GM08714 (cell line): ENCODE data around the gene KHNYN.

Source experiments
- H3K4me3 ChIP-seq: fragments of 200-500 bp; sonication (Bioruptor generic); 2 replicates; pipeline ENCODE4 v1.5.1; 2014; ENCODE audit warnings: mild to moderate bottlenecking, low read length, inconsistent platforms
- ZNF274 ChIP-seq: IDR thresholded peaks from 2 replicates; pipeline ENCODE4 v1.6.1; 2012; ENCODE audit warnings: mild to moderate bottlenecking, low read depth, low read length

Gene KHNYN

DNA sequence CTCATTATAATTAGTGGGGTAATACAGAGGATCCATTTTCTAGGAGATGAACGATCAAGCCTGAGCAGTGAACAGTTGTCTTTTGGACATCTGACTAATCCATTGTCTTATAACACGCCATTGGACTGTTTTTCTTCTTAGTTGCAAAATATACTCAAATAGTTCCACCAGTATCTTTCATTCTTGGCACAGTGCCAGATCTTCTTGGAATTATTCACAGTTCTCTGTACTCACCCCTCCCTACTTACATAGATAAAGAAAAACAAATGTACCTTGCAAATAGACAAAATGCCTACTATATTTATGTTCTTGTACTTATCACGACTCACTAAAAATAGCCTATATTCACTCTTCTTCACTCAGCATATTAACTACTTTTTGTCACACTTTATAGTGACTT, 4.0 kb upstream of the KHNYN start:
- no peak for TF ChIP-seq ZNF274

GRCh38 chr14:24426150-24426911, 3.4 kb upstream of the KHNYN start:
- TF ChIP-seq ZNF274 = no peak
- H3K4me3 ChIP-seq = no peak overlapping the region

More for the DNA sequence above, 4.0 kb upstream of the KHNYN start:
- H3K4me3 ChIP-seq = no peak overlapping the region

DNA sequence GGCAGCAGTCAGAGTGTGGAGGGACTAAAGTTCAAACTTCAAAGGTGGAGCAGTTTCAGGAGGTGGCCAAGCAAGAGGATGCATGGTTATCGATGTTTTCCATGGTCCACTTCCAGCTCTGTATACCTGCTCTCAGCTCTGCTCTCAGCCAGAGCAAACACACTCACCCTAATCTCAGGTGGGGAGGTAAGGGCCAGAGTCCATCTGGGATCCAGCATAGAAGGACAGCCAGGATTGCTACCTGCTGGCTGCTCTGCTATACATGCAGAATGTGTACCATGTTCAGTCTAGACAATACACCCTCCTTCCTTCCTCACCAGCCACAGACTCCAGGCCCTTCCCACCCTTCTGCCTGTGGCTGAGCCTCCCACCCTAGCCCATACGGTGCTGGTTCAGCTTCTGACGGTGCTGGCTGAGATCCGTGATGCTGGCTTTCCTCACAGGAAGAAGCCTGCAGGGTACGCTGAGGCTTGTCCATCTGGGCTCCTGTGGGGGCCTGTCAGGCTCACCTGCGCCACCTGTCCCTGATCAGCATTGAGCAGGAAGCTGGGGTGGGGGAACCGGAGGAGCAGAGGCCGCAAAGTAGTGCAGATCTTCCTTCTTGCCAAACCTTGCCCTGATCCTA, 2.7 kb upstream of the KHNYN start:
- no peak for TF ChIP-seq ZNF274
- no peak overlapping the region for H3K4me3 ChIP-seq

GRCh38 chr14:24427537-24428508, 1.9 kb upstream of the KHNYN start:
- no peak overlapping the region for H3K4me3 ChIP-seq
- TF ChIP-seq ZNF274 = no peak

GRCh38 chr14:24428628-24429394, 943 bp upstream of the KHNYN start:
- no peak for TF ChIP-seq ZNF274
- H3K4me3 ChIP-seq = peak overlapping the region; percentile 89; the same call in 1 of the 2 replicates

- no peak for TF ChIP-seq ZNF274
These were observed 458 bp downstream of the KHNYN start for GRCh38 chr14:24430143-24430681.

GRCh38 chr14:24430682-24431568, 1.2 kb downstream of the KHNYN start:
- H3K4me3 ChIP-seq = peak overlapping the region; percentile 89
- TF ChIP-seq ZNF274 = no peak

More at GRCh38 chr14:24430143-24430681, 458 bp downstream of the KHNYN start:
- peak overlapping the region; percentile 89 for H3K4me3 ChIP-seq

GRCh38 chr14:24431569-24432258, 2.0 kb downstream of the KHNYN start:
- H3K4me3 ChIP-seq = peak overlapping the region; percentile 89; the same call in 1 of the 2 replicates
- no peak for TF ChIP-seq ZNF274

GRCh38 chr14:24432259-24433131, 2.7 kb downstream of the KHNYN start:
- no peak overlapping the region for H3K4me3 ChIP-seq
- TF ChIP-seq ZNF274 = no peak

DNA sequence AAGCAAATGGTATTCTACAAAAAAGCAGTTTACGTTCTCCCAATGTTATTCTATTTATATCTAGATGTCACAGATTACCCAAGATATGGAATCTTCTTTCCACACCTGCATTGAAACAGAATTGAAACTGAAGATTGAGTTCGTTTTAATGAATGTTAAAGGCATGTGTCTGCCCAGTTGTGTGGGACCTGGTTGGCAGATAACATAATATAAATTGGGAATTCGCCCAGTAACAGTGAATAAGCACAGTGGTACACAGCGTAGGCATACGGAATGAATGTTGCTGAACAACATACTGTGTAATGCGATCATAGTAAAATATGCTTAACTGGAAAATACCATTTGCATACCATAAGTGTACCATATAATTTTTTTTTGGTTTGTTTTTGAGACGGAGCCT, 4.3 kb downstream of the KHNYN start:
- H3K4me3 ChIP-seq = no peak overlapping the region
- no peak for TF ChIP-seq ZNF274

DNA sequence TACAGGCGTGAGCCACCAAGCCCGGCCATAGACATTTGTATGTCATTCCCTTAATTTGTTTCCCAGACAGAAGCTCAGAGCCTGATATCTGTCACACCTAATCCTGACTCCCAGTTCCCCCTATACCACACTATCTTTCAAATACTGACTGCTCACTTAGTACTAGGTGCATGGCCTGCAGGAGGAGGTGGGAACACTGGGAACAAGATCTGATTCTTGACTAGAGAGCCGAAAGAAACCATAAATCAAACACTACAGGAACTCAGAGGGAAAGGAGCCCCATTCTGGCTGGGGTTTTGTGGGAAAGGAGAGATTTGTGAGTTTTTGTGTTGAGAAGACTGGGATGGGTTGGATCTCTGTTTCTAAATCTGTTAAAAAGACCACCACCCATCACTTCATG, 4.9 kb downstream of the KHNYN start:
- TF ChIP-seq ZNF274 = no peak
- no peak overlapping the region for H3K4me3 ChIP-seq
